Left lung (tissue), 14 donors: ENCODE results near the gene ATXN1. TPM values are rescaled to one million over a fixed set of nuclear protein-coding genes. Genes with fewer than 3 reads are reported as not detected.

Experiments used
- ATAC-seq: fragments of 200-7000 bp; cut with Tn5 transposase; one replicate; pipeline ENCODE4 v1.9.1; 2020; ENCODE audit warnings: moderate library complexity
- DNase-seq, 4 donors: peaks; one replicate each; pipeline ENCODE4 v3.0.0-alpha.2; 2013 to 2020
- H3K27ac ChIP-seq, 2 donors: fragments of 200-600 bp; sonication (generic) in 1 of 2; one replicate each; pipeline versions ENCODE4 v1.5.0 to v1.8.0; 2020 to 2021
- H3K27me3 ChIP-seq, 2 donors: fragments of 200-600 bp; sonication (generic) in 1 of 2; one replicate each; pipeline versions ENCODE4 v1.5.0 to v1.8.0; 2020 to 2021
- H3K36me3 ChIP-seq, 2 donors: fragments of 200-600 bp; sonication (generic) in 1 of 2; one replicate each; pipeline versions ENCODE4 v1.5.0 to v1.8.0; 2020 to 2021
- H3K4me1 ChIP-seq, 2 donors: fragments of 200-600 bp; one replicate each; pipeline ENCODE4 v1.8.0; 2021
- H3K4me3 ChIP-seq, 2 donors: fragments of 200-600 bp; sonication (generic) in 1 of 2; one replicate each; pipeline versions ENCODE4 v1.5.0 to v1.8.0; 2020 to 2021; ENCODE audit warnings: mild to moderate bottlenecking in 1 of 2
- H3K9me3 ChIP-seq, 2 donors: fragments of 200-600 bp; sonication (generic) in 1 of 2; one replicate each; pipeline versions ENCODE4 v1.5.0 to v1.8.0; 2020 to 2021
- intact Hi-C, 2 donors: fragments of 100-400 bp; cut with DNase I; formaldehyde crosslinking; loops; one replicate each; pipeline versions ENCODE4 v1.11.2 to v1.14.2; 2022
- long read RNA-seq, 12 donors: library from polyadenylated mRNA in 2 of 12; unstranded in 2 of 12; transcript quantifications; one replicate each; pipeline ENCODE4 v2.0.0 and lab custom pipeline, GENCODE V29; 2019 to 2026
- polyA plus RNA-seq, 6 donors: library from polyadenylated mRNA; unstranded; fragments of 120-200 nt; gene quantifications; one replicate each; pipeline ENCODE4 v1.2.1, GENCODE V29; 2013; ENCODE audit not compliant: insufficient read length in 6 of 6
- total RNA-seq, 2 donors: library from RNA; stranded (reverse); fragmentation: NEBNext Ultra II Directional; extraction: Animal tissue kit (Norgen Biotek cat#: 25700); gene quantifications; one replicate each; pipeline ENCODE4 v1.2.1, GENCODE V29; 2021
- TF ChIP-seq, protein P1 (sequence below), 2 donors: fragments of 200-600 bp; sonication (generic) in 1 of 2; IDR thresholded peaks; one replicate each; pipeline versions ENCODE4 v1.5.0 to v1.8.0; 2021; ENCODE audit warnings: antibody characterized with exemption in 2 of 2
- donor health status: DM: no; HTN: yes; CAD: no.
- donor health status: DM: no; HTN: no; CAD: no.

Gene ATXN1
- total RNA-seq (10 to 100 TPM; 52.5 to 67.4 TPM), polyA plus RNA-seq (10 to 100 TPM; 23.3 to 28.0 (median 25.7) TPM)
- long read RNA-seq, donor 1, full-length matches to known transcripts: 7 of 15 reads
- long read RNA-seq, donor 1, partial matches to known transcripts: 8 of 15 reads
- long read RNA-seq, donor 1, other reads (novel, unspliced or antisense): 0 of 15 reads
- long read RNA-seq, donor 2, partial matches to known transcripts: 6 of 8 reads
- long read RNA-seq, donor 2, other reads (novel, unspliced or antisense): 0 of 8 reads
- long read RNA-seq, donor 3: 0 reads
- long read RNA-seq, donor 4, partial matches to known transcripts: 0 of 4 reads
- long read RNA-seq, donor 4, other reads (novel, unspliced or antisense): 3 of 4 reads
- long read RNA-seq, donor 5, partial matches to known transcripts: 0 of 3 reads
- long read RNA-seq, donor 5, other reads (novel, unspliced or antisense): 0 of 3 reads
- long read RNA-seq, donor 6: 0 reads
- long read RNA-seq, donor 7: 0 reads
- long read RNA-seq, donor 8, partial matches to known transcripts: 0 of 3 reads
- long read RNA-seq, donor 8, other reads (novel, unspliced or antisense): 0 of 3 reads
- long read RNA-seq, donor 9: 0 reads
- long read RNA-seq, donor 10, partial matches to known transcripts: 0 of 2 reads
- long read RNA-seq, donor 10, other reads (novel, unspliced or antisense): 2 of 2 reads
- long read RNA-seq, donor 11, partial matches to known transcripts: 5 of 6 reads
- long read RNA-seq, donor 11, other reads (novel, unspliced or antisense): 0 of 6 reads
- long read RNA-seq, donor 12, partial matches to known transcripts: 8 of 8 reads
- long read RNA-seq, donor 12, other reads (novel, unspliced or antisense): 0 of 8 reads

- Histone ChIP-seq H3K9me3 (no peaks in the 10 kb centered on the region), H3K36me3 (no peaks in the 10 kb centered on the region), H3K4me1 (peaks cover 8 to 71% of the 10 kb centered on the region in 2 donors), H3K27ac (peak within 1 kb of the TSS; percentile 98 to 99), H3K27me3 (no peaks in the 10 kb centered on the region), H3K4me3 (peak within 1 kb of the TSS; percentile 70)
- TF ChIP-seq, protein P1, sequence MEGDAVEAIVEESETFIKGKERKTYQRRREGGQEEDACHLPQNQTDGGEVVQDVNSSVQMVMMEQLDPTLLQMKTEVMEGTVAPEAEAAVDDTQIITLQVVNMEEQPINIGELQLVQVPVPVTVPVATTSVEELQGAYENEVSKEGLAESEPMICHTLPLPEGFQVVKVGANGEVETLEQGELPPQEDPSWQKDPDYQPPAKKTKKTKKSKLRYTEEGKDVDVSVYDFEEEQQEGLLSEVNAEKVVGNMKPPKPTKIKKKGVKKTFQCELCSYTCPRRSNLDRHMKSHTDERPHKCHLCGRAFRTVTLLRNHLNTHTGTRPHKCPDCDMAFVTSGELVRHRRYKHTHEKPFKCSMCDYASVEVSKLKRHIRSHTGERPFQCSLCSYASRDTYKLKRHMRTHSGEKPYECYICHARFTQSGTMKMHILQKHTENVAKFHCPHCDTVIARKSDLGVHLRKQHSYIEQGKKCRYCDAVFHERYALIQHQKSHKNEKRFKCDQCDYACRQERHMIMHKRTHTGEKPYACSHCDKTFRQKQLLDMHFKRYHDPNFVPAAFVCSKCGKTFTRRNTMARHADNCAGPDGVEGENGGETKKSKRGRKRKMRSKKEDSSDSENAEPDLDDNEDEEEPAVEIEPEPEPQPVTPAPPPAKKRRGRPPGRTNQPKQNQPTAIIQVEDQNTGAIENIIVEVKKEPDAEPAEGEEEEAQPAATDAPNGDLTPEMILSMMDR (IDR thresholded peaks at IDR 0.05): no peak
- DNase-seq (peak in 3 of 4 donors; percentile 65 to 77 (median 72)), ATAC-seq (peak; percentile 5)
- intact Hi-C loops: loop anchor here (5.0 to 10.0 kb wide), 4 partner anchors 248 to 426 kb away; no protein-coding TSS in a partner anchor
Observed at GRCh38 chr6:16760516-16761470, at the start of gene ATXN1. TSS of gene ATXN1 (minus strand) at chr6:16761460.

DNA sequence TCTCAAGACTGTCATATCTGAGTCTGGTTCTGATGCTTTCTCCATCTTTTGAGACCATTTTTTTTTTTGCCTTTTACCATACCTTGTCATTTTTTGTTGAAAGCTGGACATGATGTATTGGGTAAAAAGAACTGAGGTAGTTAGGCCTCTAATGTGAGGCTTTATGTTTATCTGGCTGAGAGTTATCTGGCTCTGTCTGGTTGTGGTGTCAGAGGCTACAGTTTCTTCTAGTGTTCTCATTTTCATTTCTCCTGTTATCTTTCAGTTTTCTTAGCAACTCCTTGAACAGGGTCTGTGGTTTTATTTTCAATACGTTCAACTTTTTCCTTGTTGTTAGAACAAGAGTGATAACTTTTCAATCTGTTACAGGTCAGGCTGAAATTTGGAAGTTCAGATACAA is 49.2 kb upstream of the ATXN1 start:
- H3K4me3 ChIP-seq: no peak overlapping the region
- DNase-seq: no peak
- intact Hi-C loops: no loop called here
- H3K27me3 ChIP-seq: no peaks in the 10 kb centered on the region
- no peak overlapping the region for H3K27ac ChIP-seq
- peaks cover 0 to 37% of the 10 kb centered on the region in 2 donors for H3K9me3 ChIP-seq
- peaks cover 0 to 1% of the 10 kb centered on the region in 2 donors for H3K4me1 ChIP-seq
- no peaks in the 10 kb centered on the region for H3K36me3 ChIP-seq
- ATAC-seq: no peak
- TF ChIP-seq, protein P1 (IDR thresholded peaks at IDR 0.05): no peak

DNA sequence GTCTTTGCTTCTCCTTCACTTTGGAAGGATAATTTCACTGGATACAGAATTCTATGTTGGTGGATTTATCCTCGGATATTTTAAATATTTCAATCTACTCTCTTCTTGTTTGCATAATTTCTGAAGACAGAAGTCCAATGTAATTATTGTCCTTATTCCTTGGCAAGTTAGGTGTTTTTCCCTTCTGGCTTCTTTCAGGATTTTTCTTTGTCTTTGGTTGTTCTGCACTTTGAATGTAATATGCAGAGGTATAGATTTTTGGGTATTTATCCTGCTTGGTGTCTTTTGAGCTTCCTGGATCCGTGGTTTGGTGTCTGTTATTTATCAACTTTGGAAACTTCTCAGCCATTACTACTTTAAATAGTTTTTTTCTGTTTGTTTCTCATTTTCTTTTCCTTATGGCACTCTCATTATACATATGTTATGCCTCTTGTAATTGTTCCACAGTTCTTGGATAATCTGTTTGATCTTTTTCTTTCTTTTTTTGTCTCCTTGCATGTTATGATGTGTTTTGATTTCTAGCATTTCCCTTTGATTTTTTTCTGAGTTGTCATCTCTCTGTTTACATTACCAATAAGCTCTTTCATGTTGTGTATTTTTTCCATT is 48.6 kb upstream of the ATXN1 start:
- TF ChIP-seq, protein P1 (IDR thresholded peaks at IDR 0.05): no peak
- DNase-seq (no peak), ATAC-seq (no peak)
- H3K4me1 ChIP-seq: peaks cover 0 to 7% of the 10 kb centered on the region in 2 donors
- intact Hi-C loops: no loop called here
- H3K4me3 ChIP-seq: no peak overlapping the region
- no peaks in the 10 kb centered on the region for H3K27me3 ChIP-seq
- no peak overlapping the region for H3K27ac ChIP-seq
- no peaks in the 10 kb centered on the region for H3K36me3 ChIP-seq
- H3K9me3 ChIP-seq: peaks cover 0 to 37% of the 10 kb centered on the region in 2 donors

- intact Hi-C loops: no loop called here
- TF ChIP-seq, protein P1 (IDR thresholded peaks at IDR 0.05): no peak
- ATAC-seq: no peak
Observed at GRCh38 chr6:16807956-16808355, 46.7 kb upstream of the ATXN1 start.

More at GRCh38 chr6:16807956-16808355, 46.7 kb upstream of the ATXN1 start:
- DNase-seq: no peak
- Histone ChIP-seq H3K9me3 (peaks cover 0 to 32% of the 10 kb centered on the region in 2 donors), H3K36me3 (no peaks in the 10 kb centered on the region), H3K4me1 (peaks cover 0 to 13% of the 10 kb centered on the region in 2 donors), H3K27ac (no peak overlapping the region), H3K27me3 (no peaks in the 10 kb centered on the region), H3K4me3 (no peak overlapping the region)
